EH (cell line): ENCODE data around the gene ROBO1.
"Not testable (repeated sequence)": the region's sequence is repeated elsewhere in the genome, so short reads cannot be mapped to it uniquely, and the experiment has no call there.

Experiments
- DNase-seq: peaks from one replicate; pipeline ENCODE4 v3.0.0-alpha.2; 2015; ENCODE audit warnings: low read depth

The ROBO1 gene

DNA sequence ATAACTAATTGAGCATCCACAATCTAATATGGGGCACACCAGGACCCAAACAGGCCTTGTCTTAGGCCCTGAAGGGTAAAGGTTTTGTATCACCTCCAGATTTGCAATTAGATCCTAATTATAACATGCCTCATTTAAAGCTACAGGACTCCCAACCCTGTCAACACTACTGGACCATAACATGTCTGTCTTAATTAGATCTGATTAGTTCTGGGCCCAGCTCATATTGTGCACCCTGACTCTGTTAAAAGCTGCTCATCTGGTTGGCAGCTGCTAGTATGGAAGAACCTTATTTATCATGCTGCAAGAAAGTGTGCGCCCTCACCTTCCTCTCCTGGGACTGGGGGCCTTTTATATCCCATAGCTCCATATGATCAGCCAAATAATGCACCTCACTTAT lies 457.8 kb downstream of the ROBO1 start:
- DNase-seq: no peak

DNA sequence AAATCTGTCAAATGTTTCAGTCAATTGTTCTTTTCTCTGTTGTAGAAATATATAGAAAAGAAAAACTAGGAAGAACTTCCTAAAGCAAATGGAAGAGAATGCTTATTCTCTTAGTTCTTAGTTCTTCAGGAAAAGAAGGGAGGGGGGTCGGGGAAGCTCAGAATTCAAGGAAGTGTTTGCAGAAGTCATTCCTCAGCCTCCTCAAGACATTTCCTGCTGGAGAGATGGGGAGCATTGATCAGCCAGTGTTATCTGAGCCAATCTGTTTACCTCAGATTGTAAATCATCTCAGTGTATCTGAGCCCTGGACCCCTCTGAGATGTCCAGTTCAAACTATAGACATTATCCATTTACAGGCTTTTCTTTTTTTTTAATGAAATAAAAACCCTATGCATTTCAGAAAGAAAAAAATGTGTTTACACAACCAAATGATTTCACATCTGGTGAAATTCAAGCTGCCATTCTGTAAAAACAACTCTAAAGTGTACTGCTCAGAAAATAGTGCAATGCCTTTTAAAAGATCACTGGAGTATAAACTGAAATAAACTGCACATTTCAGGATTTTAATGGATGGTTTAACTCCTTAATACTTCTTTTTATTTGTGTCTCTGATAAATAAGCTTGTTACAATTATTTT lies 460.7 kb downstream of the ROBO1 start:
- DNase-seq: no peak

DNA sequence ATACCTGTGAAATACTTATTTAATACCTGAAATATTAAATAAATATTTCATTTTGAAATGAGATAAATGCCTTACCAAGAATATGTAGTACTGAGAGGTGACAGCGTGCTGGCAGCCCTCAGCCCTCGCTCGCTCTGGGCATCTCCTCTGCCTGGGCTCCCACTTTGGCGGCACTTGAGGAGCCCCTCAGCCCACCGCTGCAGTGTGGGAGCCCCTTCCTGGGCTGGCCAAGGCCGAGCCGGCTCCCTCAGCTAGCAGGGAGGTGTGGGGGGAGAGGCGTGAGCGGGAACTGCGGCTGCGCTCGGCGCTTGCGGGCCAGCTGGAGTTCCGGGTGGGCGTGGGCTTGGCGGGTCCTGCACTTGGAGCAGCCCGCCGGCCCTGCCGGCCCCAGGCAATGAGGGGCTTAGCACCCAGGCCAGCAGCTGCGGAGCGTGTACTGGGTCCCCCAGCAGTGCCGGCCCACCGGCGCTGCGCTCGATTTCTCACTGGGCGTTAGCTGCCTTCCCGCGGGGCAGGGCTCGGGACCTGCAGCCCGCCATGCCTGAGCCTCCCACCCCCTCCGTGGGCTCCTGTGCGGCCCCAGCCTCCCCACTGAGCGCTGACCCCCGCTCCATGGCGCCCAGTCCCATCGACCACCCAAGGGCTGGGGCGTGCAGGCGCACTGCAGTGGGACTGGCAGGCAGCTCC lies 467.7 kb downstream of the ROBO1 start:
- not testable (repeated sequence) for DNase-seq

DNA sequence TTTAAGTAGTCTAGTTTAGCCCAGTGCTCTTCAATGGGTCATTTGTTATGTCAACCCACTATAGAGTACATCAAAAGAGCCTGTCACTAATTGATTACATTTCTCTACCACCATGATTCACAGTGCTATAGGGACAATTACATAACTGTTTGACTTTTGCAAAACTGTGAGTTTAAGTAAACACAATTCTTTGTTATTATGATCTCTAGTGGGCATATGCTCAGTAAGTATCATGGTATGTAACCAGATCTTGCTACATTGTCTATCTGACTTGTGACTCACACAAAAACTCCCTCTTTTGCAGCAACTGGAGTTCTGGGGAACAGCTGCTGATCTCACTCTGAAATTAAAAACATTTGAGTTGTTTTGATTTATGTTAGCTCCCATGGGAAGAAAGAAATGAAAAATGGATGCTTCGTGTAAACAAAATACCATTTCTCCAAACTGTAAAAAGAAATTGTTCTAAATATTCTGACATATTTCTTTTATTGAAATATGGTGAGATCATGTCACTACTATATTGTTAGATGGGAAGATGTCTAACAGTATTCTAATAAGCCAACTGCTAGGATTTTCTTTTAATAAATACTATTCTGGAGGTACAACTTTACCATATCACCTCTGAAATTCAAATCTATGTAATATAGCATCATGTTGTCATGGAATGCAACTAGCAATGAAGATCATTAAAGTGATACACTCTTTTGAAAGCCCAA lies 470.4 kb downstream of the ROBO1 start:
- peak; percentile 91 for DNase-seq

DNA sequence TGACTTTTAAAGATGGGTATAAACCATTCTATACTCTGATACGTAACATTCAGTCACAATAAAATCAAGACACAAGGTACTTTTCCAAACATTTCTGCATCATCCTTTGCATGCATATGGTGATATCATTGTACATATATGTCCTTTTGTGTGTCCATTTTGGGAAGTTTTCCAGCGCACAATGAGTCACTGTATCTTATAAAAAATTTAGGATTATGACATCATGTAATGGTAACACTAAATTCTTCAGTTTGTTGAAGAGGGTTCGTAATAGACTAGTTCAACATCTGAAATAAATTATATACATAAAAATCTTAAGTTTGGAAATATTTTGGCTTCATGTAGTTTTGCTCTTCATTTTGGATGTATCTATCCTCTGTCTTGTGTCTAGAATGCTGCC lies 480.9 kb downstream of the ROBO1 start:
- DNase-seq: no peak

DNA sequence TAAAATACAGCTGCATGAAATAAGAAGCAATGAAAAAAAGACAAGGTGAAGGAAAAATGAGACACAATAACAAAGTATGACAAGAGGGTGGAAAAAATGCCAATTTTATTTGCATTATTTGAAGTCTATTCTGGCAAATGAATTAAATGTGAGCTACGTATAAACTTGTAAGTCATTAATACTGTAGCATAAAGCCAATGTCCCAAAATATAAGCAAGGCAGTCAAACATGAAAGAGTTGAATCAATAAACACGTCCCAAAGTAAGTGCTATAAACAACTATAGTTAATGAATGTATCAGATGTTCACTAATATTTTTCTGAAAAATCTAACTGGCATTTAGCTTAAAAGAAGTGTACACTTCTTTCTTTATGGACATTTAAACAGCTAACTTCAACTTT lies 481.9 kb downstream of the ROBO1 start:
- DNase-seq: no peak

DNA sequence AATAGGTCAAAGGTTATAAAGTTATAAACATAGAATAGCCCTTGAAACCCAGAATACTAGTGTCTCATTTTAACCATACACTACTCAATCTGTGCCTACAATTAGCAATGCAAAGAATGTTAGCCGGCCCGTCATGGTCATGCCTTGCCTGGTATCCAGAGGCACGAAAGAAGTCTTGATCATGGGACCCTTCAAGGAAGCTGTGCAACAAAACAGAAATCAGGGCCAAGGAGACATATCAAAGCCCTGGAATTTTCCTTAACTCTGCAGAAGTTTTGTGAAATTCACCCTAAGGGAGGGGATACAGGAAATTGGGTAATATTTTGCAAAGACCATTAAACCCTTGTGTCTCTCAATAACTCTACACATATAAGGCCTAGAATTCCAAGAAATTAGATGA lies 482.4 kb downstream of the ROBO1 start:
- no peak for DNase-seq

DNA sequence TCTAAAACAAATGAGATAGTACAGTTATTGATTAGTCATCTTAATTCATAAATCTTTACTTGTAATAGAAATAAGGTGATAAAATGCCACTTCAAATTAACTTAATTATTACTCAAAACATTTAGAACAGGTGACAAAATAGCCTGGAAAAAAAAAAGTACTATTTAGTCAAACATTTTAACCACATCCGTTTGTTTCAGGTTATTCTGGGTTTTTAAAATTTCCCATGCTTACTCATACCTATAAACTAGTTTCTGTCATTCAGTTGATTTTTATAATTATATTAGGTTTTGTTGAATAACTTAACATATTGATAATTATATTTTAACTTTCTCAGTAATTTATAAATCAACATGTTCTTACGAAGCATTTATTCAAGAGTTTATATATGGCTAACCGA lies 483.0 kb downstream of the ROBO1 start:
- no peak for DNase-seq

DNA sequence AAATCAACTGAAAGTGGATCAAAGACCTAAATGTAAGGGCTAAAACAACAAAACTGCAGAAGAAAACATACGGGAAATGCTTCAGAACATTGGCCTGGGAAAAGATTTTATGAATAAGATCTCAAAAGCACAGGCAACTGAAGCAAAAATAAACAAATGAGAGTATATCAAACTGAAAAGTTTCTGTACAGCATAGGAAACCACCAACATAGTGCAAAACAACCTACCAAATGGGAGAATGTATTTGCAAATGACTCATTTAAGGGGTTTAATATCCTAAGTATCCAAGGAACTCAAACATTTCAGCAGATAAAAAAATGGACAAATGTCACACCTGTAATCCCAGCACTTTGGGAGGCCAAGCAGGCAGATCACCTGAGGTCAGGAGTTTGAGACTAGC lies 489.1 kb downstream of the ROBO1 start:
- no peak for DNase-seq

DNA sequence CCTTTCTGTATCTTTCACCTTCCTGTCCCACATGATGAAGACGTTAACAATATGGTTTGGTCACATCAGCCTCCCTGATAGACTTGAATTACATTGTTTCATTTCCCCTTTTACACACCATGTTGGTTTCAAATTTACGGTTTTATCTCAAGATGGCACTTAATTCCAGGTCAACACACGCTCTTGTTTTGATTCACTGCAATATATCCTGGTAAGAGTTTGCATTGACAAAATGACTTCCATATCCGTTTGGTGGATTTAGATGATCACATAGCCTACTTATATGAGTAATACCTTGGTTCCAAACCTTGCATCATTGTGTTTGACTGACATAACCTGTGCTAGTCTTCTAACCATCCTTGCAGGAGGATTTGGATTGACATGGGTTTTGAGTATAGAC lies 499.4 kb downstream of the ROBO1 start:
- no peak for DNase-seq

DNA sequence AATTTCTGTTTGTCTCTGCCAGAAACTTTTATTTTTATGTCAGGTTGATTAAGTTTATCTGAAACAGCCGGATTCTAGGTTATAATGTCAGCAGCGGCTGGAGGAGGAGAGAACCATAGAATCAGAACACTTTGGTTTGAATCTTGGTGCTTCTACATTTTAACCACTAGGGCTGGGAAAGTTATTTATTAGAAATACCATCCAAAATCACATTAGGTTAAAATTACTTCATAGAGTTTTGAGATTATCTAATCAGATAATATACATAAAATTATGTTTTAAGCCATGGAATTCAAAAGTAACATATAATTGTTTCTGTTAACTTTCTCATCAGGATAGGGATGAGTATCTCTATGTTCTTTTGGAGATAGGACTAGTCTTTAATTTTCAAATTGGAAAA lies 502.9 kb downstream of the ROBO1 start:
- DNase-seq: no peak

DNA sequence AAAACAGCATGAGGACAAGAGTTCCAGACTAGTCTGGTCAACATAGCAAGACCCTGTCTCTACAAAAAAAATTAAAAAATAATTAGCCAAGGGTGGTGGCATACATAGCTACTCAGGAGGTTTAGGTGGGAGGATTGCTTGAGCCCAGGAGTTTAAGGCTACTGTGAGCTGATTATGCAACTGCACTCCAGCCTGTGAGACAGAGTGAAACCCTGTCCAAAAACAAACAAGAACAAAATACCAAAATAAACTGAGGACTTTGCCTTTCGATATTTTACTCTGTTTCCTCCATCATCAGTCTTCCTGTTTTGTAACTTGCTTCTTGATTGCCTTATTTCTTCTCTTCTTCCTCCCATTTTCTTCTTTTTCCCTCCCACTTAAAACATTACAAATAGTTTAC lies 504.4 kb downstream of the ROBO1 start:
- DNase-seq: no peak

DNA sequence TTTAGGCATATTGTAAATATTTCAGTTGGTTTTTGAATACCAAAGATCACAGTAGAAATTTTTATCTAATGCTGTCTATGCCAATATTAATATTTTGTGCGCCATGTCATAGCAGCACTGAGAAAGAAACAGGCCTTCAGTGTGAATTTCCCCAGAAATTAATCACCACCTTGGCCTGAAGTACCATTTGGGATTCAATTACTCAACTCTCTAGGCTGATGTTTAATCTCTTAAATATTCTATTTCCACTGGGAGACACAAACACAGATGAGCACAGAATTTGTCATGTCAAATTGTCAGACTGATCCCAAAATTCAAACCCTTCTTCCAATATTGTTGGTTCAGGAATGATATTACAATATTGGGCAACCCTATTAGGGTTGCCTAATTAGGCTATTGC lies 509.3 kb downstream of the ROBO1 start:
- DNase-seq: peak; percentile 18

DNA sequence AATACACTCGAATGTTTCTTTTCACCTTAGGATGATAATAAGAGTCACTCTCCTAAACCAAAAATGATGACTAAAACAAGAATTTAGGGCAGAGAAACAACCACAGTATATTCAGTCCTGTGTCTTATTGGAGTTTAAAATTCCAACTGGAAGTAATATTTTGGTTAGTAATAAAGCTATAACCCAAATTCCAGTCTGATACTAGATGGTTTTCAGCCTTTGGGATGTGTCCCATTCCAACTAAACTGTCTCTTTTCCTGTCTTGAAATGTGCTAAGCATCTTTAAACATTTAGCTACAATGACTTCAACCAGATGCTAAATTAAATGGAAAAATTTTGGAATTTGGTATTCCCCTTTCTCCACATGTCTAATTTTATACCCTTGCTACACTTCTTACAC lies 510.0 kb downstream of the ROBO1 start:
- DNase-seq: peak; percentile 27

DNA sequence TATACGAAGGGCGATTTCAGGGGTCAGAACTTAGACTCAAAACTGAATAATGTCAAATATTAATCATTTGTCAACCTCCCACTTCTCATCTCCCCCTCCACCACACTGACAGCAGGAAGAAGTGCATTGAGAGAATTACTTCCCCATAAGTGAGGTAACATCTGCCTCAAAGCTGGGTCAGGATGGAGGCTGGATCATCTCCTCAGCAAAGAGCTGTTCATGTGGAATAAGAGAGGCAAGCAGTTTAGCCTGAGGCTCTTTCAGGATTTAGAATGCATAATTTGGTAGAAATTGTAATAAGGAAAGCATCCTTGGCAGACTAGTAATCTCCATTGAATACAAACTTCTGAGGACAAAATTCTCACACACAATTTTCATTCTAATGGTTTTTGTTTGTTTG lies 512.1 kb downstream of the ROBO1 start:
- peak; percentile 46 for DNase-seq

DNA sequence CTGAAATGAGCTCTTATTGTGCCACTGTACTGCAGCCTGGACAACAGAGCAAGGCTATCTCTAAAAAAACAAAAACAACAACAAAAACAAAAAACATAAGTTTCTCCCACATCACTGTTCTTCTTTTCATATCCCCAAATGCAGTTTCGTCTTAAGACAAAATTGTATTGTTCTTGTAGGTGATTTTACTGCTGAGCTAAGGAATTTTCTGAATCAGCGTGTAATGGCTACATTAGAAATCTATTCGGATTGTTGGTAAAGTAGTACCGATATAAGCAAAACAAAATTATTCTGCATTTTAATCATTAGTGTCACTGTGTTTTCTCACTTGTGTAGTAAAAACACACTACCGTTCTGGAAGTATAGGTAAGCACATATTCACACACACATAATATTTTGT lies 512.5 kb downstream of the ROBO1 start:
- no peak for DNase-seq

DNA sequence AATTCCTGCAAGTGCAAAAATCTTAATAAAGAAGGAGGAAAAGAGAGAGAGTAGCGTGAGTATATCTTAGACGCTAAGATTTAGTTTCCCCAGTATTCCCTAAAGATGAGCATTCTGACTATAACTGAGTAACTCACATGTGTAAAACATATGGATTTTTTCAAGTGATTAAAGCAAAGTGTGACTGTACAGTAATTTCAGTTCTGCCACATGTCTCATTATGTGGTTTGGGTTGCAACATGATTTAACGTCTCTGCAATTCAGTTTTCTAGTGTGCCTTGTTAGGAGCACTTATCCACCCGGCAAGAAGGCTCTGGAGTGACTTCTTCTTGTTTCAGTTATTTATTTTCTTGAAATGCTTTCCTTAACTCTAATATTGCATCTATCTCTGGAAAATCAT lies 514.1 kb downstream of the ROBO1 start:
- DNase-seq: peak; percentile 20

DNA sequence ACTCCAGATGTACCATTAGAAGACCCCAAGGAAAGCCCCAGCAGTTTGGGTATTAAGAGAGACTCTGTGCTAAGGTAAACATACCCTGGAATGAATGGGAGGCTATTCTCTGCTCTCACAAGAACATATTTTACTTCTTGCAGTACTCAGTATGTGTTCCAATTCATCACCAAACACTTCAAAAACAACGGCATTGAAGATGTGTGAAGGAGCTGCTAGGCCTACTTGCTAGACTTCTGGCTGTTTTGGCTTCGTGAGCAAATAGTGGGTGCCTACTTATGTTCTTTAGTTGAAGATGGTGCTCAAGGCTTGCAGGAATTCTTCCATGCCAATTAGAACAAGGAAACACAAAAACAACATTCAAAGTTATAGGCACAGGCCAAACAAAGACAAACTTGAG lies 514.5 kb downstream of the ROBO1 start:
- no peak for DNase-seq

DNA sequence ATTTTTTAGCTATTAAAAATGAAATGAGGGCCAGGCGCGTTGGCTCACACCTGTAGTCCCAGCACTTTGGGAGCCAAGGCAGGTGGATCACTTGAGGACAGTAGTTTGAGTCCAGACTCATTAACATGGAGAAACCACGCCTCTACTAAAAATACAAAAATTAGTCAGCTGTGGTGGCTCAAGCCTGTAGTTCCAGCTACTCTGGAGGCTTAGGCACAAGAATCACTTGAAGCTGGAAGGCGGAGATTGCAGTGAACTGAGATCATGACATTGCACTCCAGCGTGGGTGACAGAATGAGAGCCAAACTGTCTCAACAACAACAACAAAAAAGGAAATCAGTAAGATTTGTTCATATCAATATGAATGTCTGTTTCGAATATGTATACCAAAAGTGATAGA lies 517.1 kb downstream of the ROBO1 start:
- DNase-seq: no peak

DNA sequence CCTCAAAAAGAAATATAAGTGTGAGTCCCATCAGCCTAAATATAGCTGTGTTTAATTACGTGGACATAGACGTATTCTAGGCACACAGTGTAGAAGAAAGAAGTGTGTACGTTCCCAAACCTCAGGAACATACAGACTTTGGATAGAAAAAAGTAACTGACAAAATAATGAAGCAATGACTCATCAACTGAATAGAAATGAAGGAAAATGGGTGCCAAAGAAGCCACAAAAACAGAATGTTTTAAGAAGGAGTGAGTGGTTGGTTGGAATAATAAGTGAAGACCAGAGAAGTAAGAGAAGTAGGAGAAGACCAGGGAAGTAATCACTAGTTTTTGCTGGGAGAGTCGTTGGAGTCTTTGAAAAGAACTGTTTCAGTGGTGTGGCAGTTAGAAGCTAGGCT lies 518.1 kb downstream of the ROBO1 start:
- DNase-seq: peak; percentile 46

DNA sequence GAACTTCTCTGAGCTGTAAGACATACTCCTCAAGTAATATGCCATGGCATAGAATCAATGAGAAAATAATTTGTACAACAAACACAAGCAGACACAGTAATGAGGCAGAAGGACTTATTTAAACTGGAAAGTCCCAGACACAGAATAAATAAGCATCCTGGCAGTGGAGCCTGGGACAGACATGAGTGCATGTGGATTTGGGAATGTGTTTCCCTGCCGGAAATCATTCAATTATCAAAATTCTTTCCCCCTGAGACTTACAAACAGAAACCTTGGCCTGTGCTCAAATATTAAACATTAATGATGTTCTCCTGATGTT lies 520.1 kb downstream of the ROBO1 start:
- DNase-seq: peak; percentile 87

DNA sequence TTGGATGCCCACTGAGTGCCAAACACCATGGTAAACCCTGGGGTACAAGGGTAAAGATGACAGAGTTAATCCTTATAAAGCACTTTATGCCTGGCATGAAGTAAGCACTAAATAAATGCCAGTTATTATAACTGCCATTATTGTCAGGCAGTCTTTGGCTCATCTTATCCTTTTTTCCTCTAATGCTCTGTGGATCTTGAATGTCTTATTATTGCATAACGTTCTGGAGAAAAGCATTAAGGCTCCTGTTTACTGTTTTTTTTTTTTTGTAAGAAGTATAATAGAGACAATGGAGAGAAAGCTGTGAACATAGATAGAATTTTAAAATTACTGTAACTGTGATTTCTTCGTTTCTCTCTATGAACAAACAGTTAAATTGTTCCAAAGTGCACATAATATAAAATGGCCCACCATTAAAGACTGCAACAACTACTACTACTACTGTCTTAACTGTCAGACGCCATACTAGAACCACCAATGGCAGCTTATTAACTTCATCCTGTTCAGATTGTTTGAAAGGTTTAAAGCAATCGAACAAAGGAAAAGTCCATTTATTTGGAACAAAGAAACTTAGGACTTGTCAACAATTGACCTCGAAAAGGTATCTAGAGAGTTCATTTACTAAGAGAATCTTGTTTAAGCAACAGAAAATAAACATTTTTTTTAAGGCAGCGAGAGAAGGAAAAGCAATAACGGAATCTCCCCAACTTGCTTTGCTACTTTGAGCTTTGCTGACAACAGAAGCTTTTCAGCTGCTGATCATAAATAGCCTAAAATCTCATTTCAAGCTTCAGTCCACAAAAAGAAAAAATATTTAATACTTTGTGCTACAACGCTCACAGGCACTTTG lies 520.7 kb downstream of the ROBO1 start:
- no peak for DNase-seq
